ENCODE results near the gene NDUFB3.

- no peak for TF ChIP-seq CTCF (IDR thresholded peaks at IDR 0.05; ENCODE audit: borderline replicate concordance, extremely low read depth, low read length, poor library complexity, severe bottlenecking)
- no peak for TF ChIP-seq EZH2 (IDR thresholded peaks at IDR 0.05; ENCODE audit: borderline replicate concordance, low read depth, low read length, severe bottlenecking)
Observed at GRCh38 chr2:201126308-201127151, 54.7 kb downstream of the NDUFB3 start.
